Measurements from ENCODE around the gene C11orf21.

GRCh38 chr11:2346014-2346413 is 44.3 kb upstream of the C11orf21 start:
- no peak for TF ChIP-seq POLR2AphosphoS5 (IDR thresholded peaks at IDR 0.05)
- TF ChIP-seq CTCF (IDR thresholded peaks at IDR 0.05) = no peak
- TF ChIP-seq POLR2A (IDR thresholded peaks at IDR 0.05) = no peak
- no peak for TF ChIP-seq EP300 (IDR thresholded peaks at IDR 0.05)

Data from upper lobe of left lung (tissue), 4 donors.